ENCODE results near the gene ARHGEF40. TPM values are rescaled to one million over a fixed set of nuclear protein-coding genes. Genes with fewer than 3 reads are reported as not detected.

The ARHGEF40 gene
- total RNA-seq, 1 experiment from 2014 or later = 71.4 TPM

DNA sequence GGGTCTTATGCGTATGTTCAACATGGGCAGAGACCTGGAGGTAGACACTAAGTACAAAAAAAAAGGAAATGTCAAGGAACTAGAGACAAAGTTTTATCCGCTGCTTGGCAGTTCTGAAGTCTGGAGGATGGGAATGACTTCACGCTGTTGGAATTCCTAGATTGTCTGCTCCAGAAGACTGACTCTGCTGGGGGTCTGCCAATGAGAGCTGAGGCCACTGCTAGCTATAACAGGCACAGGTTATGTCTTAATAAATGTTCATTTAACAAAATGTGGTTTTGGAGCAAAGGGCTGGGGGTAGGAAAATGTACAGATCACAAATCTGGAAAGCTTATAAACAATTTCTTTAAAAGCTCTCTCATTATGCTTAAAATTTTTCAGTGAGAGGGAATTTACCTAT lies 6.6 kb upstream of the ARHGEF40 start:
- Mint-ChIP-seq H3K9me3 (no peaks in the 10 kb centered on the region), H3K27ac (no peak overlapping the region), H3K36me3 (ENCODE audit: insufficient read depth in 1 of 3, low read depth in 3 of 3) (no peaks in the 10 kb centered on the region), H3K4me1 (peaks cover 15 to 20% of the 10 kb centered on the region in 2 experiments), H3K4me3 (no peak overlapping the region), H3K27me3 (ENCODE audit: low read depth) (peaks cover 17% of the 10 kb centered on the region)
- H3K14ac ChIP-seq (ENCODE audit: insufficient read depth, low read length) = no peak overlapping the region
- no peak overlapping the region for H2AK5ac ChIP-seq (ENCODE audit: insufficient read length, low read length)
- no peaks in the 10 kb centered on the region for H3K79me1 ChIP-seq (ENCODE audit: insufficient read depth, low read depth, low read length, poor library complexity, severe bottlenecking)
- no CpG with 5 or more reads among the region's 3 CpGs for WGBS (ENCODE audit: extremely low coverage, insufficient read length, low lambda C conversion rate)
- no peak overlapping the region for H3K4ac ChIP-seq (ENCODE audit: low read depth, low read length)
- H2BK120ac ChIP-seq (ENCODE audit: low read depth, low read length, poor library complexity, severe bottlenecking) = no peak overlapping the region
- no peaks in the 10 kb centered on the region for H3K9me3 ChIP-seq (ENCODE audit: control insufficient read depth, low read depth, low read length)
- H3K18ac ChIP-seq (ENCODE audit: insufficient read length, low read depth, low read length) = no peak overlapping the region
- TF ChIP-seq, protein P1, sequence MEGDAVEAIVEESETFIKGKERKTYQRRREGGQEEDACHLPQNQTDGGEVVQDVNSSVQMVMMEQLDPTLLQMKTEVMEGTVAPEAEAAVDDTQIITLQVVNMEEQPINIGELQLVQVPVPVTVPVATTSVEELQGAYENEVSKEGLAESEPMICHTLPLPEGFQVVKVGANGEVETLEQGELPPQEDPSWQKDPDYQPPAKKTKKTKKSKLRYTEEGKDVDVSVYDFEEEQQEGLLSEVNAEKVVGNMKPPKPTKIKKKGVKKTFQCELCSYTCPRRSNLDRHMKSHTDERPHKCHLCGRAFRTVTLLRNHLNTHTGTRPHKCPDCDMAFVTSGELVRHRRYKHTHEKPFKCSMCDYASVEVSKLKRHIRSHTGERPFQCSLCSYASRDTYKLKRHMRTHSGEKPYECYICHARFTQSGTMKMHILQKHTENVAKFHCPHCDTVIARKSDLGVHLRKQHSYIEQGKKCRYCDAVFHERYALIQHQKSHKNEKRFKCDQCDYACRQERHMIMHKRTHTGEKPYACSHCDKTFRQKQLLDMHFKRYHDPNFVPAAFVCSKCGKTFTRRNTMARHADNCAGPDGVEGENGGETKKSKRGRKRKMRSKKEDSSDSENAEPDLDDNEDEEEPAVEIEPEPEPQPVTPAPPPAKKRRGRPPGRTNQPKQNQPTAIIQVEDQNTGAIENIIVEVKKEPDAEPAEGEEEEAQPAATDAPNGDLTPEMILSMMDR (conservative IDR thresholded peaks at IDR 0.05) = no peak
- no peak overlapping the region for H4K8ac ChIP-seq (replicated peaks; ENCODE audit: insufficient read length, low read depth, low read length)
- no peak overlapping the region for H2AFZ ChIP-seq (ENCODE audit: low read length)
- H4K91ac ChIP-seq (ENCODE audit: insufficient read length, low read depth, low read length) = no peak overlapping the region
- no peaks in the 10 kb centered on the region for H4K20me1 ChIP-seq (ENCODE audit: control insufficient read depth, insufficient read depth, insufficient read length)
- H3T11ph ChIP-seq (ENCODE audit: low read length) = no peak overlapping the region
- no peak overlapping the region for H2BK12ac ChIP-seq (ENCODE audit: insufficient read length, low read depth, low read length)
- H4K5ac ChIP-seq (ENCODE audit: insufficient read length, low read depth, low read length) = no peak overlapping the region
- H3K4me2 ChIP-seq (ENCODE audit: insufficient read depth, insufficient read length, low read length) = no peak overlapping the region
- H3K4me1 ChIP-seq (ENCODE audit: insufficient read depth, low read length) = no peaks in the 10 kb centered on the region; the same call in 1 of the 2 replicates
- H3K23me2 ChIP-seq (ENCODE audit: insufficient read length, low read depth, low read length, poor library complexity, severe bottlenecking) = no peaks in the 10 kb centered on the region
- no peak overlapping the region for H2BK5ac ChIP-seq (ENCODE audit: insufficient read length, low read length)
- H3K23ac ChIP-seq (ENCODE audit: insufficient read length, low read depth, low read length) = no peak overlapping the region
- no peak for DNase-seq
- no peak overlapping the region for H2BK20ac ChIP-seq (ENCODE audit: low read depth, low read length, poor library complexity, severe bottlenecking)
- H3K27ac ChIP-seq (ENCODE audit: insufficient read length, low read depth, low read length) = no peak overlapping the region
- H3K9ac ChIP-seq (ENCODE audit: extremely low read depth, insufficient read length, low read length) = no peak overlapping the region
- no peak overlapping the region for H3K56ac ChIP-seq (ENCODE audit: insufficient read length, low read depth, low read length)
- H2BK15ac ChIP-seq (ENCODE audit: low read depth, low read length) = no peak overlapping the region
- no peaks in the 10 kb centered on the region for H3K79me2 ChIP-seq (ENCODE audit: insufficient read depth, low read length)
- no peaks in the 10 kb centered on the region for H3K27me3 ChIP-seq (ENCODE audit: insufficient read depth, low read length)
